CD4-positive, alpha-beta T cell treated with Interleukin-4 for 4 hours (primary cell): ENCODE results near the gene EVI5.
A peak's percentile ranks its signal among the peaks of the same experiment; 100 is the strongest.
"Not testable (repeated sequence)": the region's sequence is repeated elsewhere in the genome, so short reads cannot be mapped to it uniquely, and the experiment has no call there.

Experiments
- DNase-seq: peaks from one replicate; pipeline ENCODE4 v3.0.0-alpha.2; 2020

The EVI5 gene

DNA sequence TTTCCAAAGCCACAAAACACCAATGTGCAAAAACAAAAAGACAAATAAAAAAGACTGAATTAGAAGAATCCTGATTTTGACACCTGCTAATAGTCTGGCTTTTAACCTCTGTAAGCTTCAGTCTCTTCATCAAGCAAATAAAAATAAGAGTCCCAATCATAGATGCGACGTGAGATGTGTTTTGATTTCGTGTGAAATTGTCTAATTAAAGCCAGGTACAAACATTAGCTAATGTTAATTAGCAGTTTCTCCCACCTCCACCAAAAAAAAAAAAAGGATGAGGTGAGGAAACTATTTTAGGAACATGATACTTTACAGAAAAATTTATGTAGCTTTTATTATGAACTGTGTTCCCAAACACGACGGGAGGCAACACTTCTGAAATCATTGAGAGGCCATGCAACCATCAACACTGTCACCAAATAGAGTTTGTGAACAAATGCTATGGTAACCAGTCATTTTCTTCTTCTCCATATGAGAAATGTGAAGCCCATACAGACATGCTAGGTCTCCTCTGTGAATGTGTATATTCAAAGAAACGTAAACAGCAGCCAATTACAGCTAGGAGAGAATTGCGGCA, 6.7 kb upstream of the EVI5 start:
- no peak for DNase-seq

DNA sequence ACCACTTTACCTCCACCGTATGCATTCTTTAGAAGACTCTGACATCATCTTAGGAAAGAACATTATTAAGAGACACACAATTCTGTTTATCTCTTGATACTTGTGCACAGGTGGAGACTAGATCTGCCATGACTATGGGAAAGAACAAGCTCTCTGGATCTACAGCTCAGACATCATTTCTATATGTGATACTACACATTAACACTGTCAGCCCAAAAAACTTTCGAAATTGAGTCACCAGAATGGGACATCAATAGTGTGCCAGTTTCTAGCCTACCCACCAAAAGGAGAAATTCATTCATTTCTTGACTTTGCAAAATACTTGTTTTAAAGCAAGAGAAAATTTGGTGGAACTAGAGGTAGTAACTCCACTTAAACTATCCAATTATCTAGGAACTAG, 6.0 kb upstream of the EVI5 start:
- no peak for DNase-seq

DNA sequence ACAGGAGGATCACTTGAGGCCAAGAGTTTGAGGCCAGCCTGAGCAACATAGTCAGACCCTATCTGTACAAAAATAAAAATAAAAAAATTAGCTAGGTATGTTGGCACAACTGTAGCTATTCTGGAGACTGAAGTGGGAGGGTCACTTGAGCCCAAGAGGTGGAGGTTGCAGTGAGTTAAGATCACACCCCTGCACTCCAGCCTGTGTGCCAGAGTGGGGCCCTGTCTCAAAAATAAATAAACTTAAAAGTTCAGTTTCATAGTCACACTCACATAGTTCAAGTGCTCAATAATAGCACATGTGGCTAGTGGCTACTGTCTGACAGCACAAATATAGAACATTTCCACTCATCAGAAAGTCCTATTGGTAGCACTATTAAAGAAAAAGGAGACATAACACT, 5.2 kb upstream of the EVI5 start:
- DNase-seq, result no peak

DNA sequence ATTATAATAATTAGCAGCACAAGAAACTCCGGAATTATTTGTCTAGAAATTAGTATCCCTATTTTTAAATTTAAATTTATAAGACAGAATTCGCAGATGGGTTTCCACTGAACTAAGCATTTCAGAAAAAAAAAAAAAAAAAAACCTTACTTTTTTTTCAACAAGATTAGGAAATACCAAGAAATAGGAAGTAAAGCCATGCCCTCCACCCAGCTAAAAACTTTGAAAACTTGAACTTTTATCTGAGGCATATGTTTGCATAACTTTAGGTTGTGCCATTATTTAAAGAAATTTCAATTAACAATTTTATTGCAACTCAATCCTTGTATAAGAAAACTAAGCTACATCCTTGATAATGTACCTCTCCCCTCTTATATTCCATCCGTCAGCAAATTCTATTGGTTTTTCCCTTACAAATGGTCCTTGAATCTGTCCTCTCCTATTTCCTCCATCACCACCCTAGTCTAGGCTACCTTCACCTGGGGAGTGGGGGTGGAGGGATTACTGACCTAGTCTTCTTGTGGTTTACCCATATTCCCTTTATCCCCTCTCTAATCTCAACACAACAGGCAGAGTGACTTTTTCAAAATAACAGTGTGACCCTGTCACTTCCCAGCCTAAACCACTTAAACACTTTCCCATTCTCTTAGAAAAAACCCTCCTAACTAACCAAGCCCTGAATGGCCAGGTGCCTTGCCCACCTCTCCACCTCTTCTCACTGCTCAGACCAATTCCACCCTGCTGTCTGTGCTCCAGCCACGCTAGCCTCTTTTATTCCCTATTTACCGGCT, 1.4 kb upstream of the EVI5 start:
- DNase-seq, result no peak

DNA sequence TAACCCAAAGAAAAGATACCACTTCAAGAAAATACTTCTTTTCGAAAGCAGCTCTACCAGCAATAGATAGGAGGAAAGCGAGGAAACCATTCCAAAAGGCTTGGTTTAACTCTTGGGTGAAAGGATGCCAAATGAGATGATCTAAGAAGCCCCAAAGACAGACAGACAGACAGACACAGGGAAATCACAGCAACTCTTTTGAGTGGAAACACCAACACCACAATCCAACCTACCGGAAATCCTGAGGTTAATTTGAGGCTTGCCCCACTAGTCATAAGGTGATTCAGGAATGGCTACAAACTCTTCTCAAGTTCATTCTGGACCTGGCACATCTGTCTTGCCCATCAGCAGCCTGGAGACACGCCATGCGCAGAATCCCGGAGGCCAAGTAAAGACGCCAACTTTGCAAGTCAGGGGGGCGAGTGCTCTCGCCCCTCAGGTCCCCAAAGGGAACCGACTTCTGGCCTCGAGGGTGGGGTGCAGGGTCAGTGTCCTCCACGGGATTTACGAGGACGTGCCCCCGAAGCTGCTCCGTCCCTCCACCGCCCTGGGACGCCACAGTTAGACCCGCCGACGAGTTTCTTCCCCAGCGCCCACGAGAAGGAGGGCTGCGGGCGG, 778 bp downstream of the EVI5 start:
- DNase-seq, result peak; percentile 27

DNA sequence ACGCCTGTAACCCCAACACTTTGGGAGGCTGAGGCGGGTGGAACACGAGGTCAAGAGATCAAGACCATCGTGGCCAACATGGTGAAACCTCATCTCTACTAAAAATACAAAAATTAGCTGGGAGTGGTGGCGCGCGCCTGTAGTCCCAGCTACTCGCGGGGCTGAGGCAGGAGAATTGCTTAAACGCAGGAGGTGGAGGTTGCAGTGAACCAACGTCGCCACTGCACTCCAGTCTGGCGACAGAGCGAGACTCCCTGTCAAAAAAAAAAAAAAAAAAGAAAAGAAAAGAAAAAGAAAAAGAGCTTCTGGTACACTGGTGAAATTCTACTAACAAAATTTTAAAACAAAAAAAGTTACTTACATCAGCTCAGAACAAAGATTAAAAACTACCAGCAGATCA, 1.4 kb downstream of the EVI5 start:
- not testable (repeated sequence) for DNase-seq

DNA sequence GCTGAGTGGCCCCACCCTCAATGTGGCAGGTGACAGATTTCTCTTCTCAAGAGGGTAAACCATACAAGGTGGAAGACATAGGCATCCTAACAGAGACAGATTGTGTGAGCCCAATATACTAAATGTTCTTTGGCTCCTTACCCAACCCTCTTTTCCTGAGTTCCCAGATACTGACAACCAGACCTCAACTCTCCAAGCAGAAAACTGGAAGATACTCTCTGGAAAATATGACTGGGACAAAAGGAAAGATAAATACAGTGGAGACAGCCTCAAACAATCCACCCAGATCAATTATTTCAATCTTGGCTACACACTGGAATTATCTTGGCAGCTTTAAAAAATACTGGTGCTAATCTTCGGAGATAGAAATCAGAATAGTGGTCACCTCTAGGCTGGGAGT, 6.5 kb downstream of the EVI5 start:
- no peak for DNase-seq

DNA sequence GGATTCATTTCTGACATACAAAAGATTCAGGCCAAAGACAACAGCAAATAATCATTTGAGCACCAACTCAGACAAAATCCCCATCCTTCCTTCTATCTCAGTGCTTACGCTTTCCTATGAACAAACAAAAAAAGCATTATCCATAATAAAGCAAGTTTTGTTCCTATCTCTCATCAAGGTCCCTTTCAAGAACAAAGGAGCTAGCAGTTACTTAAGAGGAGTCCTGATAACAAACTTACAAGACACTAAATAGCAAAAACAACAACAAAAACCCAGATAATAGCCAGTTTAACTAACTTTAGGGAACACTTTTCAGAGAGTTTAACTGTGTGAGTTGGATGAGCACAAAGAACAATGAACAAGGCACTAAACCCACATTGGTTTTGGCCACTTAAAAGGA, 10.5 kb downstream of the EVI5 start:
- DNase-seq, result no peak

DNA sequence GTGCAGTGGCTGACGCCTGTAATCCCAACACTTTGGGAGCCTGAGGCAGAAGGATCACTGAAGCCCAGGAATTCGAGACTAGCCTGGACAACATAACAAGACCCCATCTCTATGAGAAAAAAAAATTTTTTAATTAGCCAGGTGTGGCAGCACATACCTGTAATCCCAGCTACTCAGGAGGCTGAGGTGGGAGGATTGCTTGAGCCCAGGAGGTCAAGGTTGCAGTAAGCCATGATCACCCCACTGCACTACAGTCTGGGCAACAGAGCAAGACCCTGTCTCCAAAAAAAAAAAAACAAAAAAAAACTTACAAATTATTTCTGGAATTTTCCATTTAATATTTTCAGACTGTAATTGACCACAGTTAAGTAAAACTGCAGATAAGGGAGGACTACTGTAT, 11.2 kb downstream of the EVI5 start:
- not testable (repeated sequence) for DNase-seq

DNA sequence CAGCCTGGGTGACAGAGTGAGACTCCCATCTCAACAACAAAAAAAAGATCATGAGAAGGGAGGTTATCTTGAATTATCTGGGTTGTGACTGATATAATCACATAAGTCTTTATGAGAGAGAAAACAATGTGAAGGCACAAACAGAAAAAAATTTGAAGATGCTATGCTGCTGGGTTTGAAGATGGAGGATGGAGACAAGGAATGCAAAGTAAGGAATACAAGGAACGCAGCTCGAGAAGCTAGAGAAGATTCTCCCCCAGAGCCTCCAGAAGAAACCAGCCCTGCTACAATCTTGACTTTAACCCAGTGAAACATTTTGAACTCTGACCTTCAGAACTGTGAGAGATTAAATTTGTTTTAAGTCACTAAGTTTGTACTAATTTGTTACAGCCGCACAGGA, 15.1 kb downstream of the EVI5 start:
- DNase-seq, result no peak

DNA sequence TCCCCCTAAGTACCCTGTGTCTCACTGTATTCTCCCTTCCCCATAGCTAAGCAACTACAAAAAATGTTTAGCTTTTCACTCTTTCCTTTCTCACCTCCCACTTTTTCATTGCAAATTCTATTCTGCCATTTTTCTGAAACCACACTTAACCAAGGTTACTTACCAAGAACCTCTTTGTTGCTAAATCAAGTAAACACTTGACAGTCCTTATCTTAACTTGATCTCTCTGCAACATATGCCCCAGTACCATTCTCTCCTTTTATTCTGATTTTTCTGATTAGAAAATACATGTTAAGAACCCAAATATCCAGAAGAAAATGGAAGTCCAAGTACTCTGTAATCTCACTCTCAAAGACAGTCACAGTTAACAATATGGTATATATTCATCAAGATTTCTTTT, 16.0 kb downstream of the EVI5 start:
- no peak for DNase-seq

DNA sequence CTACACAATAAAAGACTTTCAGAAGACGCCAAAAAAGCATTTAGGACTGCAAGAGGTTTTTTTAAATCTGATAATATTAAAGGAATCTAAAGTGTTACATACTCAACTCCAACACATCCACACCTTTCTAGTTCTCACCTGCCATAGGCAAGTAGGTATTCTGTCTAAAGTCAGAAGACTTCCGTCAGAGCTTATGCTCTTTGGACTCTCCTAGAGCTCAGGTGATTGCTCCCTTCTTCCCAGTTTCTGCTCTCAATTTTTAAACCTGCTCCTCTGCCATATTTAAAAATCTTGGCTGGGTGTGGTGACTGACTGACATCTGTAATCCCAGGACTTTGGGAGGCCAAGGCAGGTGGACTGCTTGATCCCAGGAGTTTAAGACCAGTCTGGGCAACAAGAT, 16.6 kb downstream of the EVI5 start:
- DNase-seq, result no peak

DNA sequence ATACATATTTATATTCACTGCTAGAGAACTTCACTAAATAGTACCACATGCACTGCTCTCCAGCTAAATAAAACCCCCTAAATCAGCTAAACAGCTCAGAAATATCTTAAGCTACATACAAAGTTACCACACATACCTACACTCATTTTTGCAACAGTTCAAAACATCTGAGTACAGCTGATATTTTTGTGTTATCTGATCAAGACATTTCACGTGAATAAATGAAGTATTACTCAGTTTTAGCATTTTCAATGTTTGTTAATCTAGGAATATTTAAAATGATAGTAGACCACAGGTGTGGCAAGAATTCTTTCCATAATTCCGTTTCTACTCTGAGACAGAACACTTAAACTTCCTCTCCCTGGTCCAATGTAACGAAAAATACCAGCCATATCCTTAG, 20.8 kb downstream of the EVI5 start:
- no peak for DNase-seq

DNA sequence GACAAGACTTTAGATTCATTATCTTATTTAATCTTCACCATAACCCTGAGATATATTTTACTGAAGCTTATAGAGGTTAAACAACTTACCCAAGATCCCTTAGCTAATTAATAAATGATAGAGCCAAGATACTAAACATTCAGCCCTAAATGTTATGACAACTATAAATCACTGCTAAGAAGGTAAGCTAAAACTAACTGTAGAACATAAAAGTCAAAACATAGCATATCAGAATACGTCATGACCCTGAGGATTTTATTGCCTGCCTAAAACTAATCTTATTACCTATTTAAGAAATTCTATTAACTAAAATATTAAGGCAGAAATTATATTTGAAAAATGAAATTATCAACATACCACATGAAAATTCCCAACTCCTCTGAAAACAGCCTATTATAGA, 22.6 kb downstream of the EVI5 start:
- no peak for DNase-seq

DNA sequence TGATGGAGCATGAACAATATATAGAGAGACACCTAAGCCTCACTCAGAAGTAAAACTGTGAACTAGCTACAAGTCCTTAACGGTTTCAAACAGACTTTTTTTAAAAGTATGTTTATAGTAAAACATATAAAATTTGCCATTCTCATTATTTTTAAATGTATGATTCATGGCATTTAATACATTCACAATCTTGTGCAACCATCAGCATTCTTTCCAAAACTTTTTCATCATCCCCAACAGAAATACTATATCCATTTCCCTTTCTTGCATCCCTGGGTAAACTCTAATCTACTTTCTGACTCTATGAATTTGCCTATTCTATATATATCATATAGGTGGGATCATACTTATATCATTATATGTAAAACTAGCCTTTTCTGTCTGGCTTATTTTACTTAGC, 25.5 kb downstream of the EVI5 start:
- DNase-seq, result no peak

DNA sequence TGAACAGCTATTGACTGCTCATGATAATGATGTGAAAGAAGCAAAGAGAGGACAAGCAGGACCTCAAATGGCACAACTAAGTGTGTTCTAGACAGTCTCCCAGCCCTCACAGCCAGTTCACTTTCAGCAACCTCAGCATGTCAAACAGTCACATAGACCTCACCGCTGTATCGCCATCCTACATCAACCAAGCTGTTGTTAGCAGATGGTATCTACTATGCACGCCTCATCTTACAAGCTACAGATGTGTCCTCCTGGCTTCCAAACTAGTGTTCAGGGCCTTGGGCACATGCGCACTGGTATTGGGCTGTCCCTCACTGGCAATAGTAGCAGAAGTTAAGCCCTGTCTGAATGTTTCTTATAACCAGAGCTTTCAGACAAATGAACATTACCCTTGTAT, 28.4 kb downstream of the EVI5 start:
- no peak for DNase-seq

DNA sequence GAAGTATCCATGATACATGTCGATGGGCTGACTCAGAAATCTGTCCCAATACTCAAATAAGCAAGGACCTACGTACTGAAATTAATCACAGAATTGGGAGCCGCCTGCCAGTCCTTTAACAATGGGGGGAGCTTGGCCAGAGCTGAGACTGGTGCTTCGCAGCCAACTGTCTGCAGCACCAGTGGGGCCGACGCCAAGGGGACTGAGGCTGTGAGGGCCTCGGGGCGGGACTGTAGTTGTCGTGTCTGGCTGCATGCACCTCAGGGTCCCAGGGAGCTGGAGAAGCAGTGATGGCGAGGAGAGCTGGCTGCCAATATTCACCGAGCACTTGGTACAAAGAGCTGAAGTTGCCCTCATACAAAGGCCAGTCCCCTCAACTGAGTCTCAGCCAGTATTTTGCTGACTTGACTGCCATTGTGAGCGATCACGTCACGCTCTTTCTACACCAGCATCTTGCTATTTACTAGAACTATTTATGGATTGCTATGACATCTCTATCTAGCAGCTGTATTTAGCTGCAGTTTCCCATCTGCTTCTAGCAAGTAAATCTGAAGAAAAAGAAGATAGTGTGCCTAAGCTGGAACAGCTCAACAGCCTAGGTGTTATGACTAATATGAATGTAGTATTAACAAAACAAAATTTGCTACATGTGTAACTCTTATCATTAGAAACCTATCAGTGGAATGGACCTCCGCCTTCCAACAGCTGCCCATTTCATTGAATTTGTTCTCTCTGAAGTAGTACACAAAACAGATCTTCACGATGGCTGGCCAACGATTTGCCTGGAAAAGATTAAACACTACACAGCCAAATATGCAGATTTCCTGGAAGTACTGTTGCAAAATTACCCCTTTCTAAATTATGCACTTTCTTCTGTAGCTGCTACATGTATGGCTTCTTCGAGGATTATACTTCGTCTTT, 29.1 kb downstream of the EVI5 start:
- no peak for DNase-seq

DNA sequence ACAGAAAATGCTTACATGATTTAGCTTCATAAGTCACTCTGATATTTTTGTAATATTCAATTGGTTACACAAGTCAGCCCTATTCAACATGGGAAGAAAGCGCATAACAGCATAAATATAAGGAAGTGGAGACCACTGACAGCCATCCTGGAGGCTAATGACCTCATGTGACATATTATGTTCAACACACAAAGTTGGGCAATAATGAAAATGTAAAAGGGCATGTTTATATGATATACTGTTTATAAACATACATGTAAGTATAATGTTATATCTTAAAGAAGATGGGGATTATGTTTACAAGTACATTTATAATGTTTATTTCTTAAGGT, 30.2 kb downstream of the EVI5 start:
- no peak for DNase-seq

DNA sequence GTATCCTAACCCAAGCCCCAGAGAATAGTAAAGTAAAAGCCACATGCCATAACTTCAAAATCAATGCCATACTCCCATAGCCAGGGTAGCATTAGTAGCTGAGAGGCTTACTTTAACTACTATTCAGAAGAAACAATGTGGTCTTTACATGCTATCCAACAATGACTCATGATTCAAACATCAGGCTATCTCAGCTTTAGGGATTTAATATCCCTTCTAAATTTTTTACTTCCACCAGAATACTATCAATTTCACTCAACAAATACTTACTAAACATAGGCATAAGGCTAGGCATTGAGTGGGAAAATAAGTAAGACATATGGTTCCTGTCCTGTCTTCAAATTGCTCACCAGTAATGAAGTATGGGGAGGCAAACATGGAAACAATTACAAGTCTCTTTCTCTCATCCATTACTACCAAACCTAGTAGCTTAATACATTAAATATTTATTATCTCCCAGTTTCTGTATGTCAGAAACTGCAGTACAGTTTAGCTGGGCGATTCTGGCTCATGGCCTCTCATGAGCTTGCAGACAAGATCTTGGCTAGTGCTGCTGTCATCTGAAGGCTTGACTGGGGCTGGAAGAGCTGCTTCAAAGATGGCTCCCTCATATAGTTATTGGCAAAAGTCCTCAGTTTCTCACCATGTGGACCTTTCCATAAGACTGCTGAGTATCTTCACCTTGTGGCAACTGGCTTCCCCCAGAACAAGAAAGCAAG, 30.7 kb downstream of the EVI5 start:
- DNase-seq, result no peak

DNA sequence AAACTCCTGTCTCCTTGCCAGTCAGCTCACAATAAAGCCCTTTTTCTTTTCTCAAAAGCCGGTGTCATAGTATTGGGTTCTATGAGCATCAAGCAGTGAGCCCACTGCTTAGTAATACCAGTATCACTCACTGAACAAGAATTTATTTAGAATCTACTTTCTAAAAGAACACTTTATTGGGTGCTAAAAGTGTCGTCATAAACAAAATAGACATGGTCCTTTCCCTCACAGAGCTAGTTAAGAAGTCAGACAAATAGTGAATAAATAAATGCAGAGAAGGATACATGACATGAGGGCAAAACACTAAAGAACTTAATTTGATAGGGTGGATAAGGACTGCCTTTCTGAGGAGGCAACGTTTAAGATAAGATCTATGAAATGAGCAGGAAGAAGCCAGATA, 32.2 kb downstream of the EVI5 start:
- DNase-seq, result no peak

DNA sequence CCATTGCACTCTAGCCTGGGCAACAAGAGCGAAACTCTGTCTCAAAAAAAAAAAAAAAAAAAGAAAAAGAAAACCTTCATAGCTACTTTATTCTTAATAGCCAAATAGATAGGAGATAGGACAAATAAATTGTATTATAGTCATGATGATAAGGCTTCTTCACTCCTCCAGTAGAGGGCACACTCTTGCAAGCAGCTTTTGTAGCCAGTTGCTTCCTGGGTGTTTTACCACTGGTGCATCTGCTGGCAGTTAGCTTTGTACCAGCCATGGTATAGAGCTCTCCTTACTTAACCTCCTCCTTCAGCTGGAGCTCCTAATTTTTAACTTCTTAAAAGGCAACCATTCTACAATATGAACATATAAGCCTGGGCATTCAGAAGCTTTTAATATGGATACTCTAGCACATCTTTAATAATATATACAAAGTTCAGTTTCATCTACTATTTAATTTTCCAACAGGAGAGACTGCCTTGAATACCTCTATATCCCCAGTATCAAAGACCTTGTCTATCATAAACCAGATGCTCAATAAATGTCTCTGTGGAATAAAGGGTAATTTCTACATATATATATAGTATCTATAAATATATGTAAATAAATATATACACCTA, 35.8 kb downstream of the EVI5 start:
- peak; percentile 50 for DNase-seq

DNA sequence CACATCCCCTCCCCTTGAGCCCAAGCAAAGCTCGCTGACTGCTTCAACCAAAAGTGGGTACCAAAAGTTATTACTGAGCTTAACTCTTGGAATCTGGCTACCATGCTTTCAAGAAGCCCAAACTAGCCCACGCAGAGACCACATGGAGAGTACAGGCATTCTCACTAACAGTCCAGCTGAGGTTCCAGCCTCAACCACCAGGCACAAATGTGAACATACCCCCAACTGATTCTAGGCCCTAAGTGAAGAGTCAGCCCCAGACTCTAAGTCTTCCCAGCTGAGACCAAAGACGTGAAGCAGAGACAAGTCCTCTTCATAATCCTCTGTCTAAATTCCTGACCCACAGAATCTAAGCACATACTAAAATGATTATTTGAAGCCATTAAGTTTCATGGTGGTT, 36.8 kb downstream of the EVI5 start:
- DNase-seq, result no peak

DNA sequence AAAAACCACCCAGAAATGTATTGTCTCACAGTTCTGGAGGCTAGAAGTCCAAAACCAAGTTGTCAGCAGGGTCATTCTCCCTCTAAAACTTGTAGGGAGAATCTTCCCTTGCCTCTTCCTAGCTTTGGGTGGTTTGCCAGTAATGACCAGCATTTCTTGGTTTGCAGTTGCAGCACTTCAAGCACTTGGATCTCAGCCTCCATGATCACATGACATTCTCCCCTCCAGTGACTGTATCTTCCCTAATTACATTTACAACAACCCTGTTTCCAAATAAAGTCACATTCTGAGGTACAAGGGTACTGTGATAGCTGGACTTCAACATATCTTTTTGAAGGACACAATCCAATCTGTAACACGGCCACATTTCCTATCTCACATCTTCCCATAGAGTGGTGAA, 37.2 kb downstream of the EVI5 start:
- no peak for DNase-seq
